Measurements from ENCODE around the gene CNTFR.

DNA sequence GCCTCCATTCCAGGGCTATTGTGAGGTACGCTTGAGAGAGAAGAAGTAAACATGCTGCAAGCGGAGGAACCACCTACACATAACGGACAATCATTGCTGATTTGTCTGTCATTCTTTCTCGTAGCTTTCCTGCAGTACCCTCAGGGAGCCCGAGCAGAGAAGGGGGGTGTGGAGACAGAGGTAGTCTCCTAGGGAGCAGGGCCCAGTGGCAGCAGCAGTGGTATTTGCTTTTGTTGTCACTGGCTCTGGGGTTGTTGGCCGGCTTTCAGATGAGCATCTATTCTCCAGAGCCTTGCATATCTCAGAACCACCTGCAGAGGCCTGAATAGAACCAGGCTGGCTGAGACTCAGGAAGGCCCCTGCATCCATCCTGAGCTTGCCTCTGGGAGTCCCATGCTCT lies 86.6 kb downstream of the CNTFR start:
- TF ChIP-seq, protein P1, sequence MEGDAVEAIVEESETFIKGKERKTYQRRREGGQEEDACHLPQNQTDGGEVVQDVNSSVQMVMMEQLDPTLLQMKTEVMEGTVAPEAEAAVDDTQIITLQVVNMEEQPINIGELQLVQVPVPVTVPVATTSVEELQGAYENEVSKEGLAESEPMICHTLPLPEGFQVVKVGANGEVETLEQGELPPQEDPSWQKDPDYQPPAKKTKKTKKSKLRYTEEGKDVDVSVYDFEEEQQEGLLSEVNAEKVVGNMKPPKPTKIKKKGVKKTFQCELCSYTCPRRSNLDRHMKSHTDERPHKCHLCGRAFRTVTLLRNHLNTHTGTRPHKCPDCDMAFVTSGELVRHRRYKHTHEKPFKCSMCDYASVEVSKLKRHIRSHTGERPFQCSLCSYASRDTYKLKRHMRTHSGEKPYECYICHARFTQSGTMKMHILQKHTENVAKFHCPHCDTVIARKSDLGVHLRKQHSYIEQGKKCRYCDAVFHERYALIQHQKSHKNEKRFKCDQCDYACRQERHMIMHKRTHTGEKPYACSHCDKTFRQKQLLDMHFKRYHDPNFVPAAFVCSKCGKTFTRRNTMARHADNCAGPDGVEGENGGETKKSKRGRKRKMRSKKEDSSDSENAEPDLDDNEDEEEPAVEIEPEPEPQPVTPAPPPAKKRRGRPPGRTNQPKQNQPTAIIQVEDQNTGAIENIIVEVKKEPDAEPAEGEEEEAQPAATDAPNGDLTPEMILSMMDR (IDR thresholded peaks at IDR 0.05) = no peak
- no peak for TF ChIP-seq EZH2 (IDR thresholded peaks at IDR 0.05; ENCODE audit: borderline replicate concordance, insufficient read depth, low read depth, low read length, poor library complexity, severe bottlenecking)

Data from B cell (primary cell).